Astrocyte of the spinal cord (primary cell): Measurements from ENCODE around the gene MATN1.

Experiments used
- DNase-seq: peaks from one replicate; pipeline ENCODE4 v3.0.0; 2011; ENCODE audit warnings: low read depth, low spot score
- H3K4me3 ChIP-seq: 2 replicates; pipeline ENCODE4 v1.5.1; 2011; ENCODE audit warnings: low read depth, mild to moderate bottlenecking, low read length, moderate library complexity
- in situ Hi-C: cut with HindIII; loops from 2 replicates; pipeline ENCODE4 v1.10.0; 2017; ENCODE audit warnings: low sequenced_read_pairs
- TF ChIP-seq, protein P1 (sequence below): IDR thresholded peaks from 2 replicates; pipeline ENCODE4 v1.5.1; 2012; ENCODE audit warnings: low read depth, mild to moderate bottlenecking, low read length, inconsistent platforms

The MATN1 gene

GRCh38 chr1:30765556-30766434 is 42.4 kb upstream of the MATN1 start:
- no peak overlapping the region for H3K4me3 ChIP-seq
- TF ChIP-seq, protein P1, sequence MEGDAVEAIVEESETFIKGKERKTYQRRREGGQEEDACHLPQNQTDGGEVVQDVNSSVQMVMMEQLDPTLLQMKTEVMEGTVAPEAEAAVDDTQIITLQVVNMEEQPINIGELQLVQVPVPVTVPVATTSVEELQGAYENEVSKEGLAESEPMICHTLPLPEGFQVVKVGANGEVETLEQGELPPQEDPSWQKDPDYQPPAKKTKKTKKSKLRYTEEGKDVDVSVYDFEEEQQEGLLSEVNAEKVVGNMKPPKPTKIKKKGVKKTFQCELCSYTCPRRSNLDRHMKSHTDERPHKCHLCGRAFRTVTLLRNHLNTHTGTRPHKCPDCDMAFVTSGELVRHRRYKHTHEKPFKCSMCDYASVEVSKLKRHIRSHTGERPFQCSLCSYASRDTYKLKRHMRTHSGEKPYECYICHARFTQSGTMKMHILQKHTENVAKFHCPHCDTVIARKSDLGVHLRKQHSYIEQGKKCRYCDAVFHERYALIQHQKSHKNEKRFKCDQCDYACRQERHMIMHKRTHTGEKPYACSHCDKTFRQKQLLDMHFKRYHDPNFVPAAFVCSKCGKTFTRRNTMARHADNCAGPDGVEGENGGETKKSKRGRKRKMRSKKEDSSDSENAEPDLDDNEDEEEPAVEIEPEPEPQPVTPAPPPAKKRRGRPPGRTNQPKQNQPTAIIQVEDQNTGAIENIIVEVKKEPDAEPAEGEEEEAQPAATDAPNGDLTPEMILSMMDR: no peak
- no peak for DNase-seq
- in situ Hi-C loops: no loop called here

DNA sequence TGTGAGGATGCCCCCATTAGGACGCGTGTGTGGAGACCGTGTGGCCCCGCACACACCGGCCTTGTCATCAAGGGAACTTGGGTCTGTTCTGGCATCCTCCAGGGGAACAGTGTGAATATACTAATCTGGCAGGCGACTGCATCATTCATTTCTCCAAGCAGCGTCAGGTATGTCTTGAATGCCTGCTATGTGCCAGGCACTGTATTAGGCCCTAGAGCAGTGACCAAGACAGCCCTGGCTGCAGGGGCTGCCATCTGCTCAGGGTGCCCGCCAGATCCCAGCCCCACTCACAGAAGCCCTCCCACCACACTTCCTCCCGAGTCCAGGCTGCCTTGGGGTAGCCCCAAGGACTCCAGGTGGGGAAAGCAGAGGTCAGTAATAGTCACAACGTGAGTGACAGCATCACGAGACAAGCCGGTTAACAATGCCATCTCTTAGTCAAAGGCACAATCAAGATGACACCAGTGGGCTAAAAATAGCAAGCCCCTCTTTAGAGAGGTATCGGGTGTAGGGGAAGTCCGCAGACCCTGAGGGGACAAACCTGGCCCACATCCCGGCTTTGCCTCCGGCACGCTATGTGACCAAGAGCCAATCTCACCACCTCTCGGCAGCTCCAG is 41.7 kb upstream of the MATN1 start:
- in situ Hi-C loops: no loop called here
- TF ChIP-seq, protein P1: no peak
- DNase-seq: no peak
- no peak overlapping the region for H3K4me3 ChIP-seq

DNA sequence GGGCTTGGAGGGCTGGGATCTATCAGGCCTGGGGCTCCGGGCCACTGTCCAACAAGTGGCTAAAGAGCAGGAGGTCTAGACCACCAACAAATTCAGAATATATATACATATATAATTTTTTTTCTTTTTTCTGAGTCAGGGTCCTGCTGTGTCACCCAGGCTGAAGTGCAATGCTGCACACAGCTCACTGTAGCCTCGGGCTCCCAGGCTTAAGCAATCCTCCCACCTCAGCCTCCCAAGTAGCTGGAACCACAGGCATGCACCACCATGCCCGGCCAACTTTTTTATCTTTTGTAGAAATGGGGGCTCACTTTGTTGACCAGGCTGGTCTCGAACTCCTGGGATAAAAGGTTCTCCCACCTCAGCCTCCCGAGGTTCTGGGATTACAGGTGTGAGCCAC is 41.0 kb upstream of the MATN1 start:
- H3K4me3 ChIP-seq: no peak overlapping the region
- TF ChIP-seq, protein P1: no peak
- in situ Hi-C loops: no loop called here
- no peak for DNase-seq

DNA sequence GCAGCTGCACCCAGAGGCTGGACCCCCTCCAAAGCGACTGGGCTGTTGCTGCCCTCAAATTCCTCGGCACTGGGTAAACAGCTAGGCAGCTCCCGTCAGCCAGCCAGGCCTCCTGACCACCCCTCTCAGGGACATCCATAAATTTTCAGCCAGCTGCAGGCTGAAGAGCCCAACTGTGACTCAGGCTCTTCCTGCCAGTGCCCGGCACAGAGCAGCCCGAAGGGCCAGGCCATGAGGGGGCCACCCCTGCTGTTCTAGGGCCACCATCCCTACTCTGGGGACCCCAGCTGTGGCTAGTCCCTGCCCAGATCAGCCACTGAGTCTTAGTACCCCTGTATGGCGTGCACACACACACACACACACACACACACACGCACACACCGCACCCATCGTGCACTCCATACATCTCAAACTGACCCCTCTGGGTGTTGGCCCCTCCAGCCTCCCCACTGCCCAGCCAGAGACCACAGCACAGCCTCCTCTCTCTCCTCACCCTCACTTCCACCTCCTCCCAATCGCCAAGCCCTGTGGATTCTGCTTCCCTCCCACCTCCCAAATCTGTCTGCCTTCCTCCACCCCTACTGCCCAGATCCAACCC is 40.4 kb upstream of the MATN1 start:
- in situ Hi-C loops: no loop called here
- TF ChIP-seq, protein P1: no peak
- H3K4me3 ChIP-seq: no peak overlapping the region
- peak; percentile 72 for DNase-seq

DNA sequence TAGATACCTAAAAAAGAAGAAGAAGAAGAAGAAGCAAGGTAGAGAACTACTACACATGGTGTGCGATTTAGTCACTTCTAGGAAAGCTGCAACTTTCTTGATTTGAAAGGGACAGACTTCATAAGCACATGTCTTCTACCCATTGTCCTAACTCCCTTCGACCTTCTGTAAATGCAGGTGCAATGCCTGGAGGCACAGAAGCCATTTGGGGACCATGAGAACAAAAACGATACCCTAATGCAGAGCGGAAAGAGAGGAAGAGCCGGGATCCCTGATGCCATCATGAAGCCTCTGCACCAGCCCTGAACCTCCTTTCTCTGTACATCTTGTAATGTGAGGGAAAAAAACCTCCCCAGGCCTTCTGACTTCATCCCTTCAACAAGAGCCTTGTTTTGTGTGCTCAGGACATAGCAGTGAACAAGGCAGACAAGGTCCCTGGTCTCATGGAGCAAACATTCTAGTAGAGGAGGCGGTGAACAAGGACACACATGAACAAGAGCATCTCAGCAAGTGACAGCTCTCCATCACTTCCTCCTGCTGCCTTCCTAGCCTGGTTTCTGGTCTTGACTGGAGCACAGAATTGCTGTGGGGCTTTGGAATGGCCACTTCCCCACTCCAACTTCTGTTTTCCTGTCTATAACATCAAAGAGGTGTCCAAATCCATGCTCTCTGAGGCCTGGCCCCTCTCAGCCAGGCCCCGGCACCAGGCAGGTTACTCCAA is 39.7 kb upstream of the MATN1 start:
- H3K4me3 ChIP-seq: no peak overlapping the region
- TF ChIP-seq, protein P1: no peak
- no peak for DNase-seq
- in situ Hi-C loops: no loop called here
